Effector memory CD4-positive, alpha-beta T cell (primary cell): ENCODE results near the gene AOPEP.

ENCODE experiments used
- DNase-seq, 3 donors: peaks; one replicate each; pipeline ENCODE4 v3.0.0-alpha.2; 2020
- H3K27ac ChIP-seq: 2 replicates; pipeline ENCODE4 v1.7.0; 2013; ENCODE audit warnings: mild to moderate bottlenecking, low read length, moderate library complexity; ENCODE audit not compliant: insufficient read depth, poor library complexity, severe bottlenecking
- H3K27me3 ChIP-seq: replicated peaks from 2 replicates; pipeline ENCODE4 v1.7.0; 2013; ENCODE audit warnings: mild to moderate bottlenecking, low read length; ENCODE audit not compliant: insufficient read depth, control insufficient read depth, poor library complexity, severe bottlenecking
- H3K36me3 ChIP-seq: 2 replicates; pipeline ENCODE4 v1.7.0; 2013; ENCODE audit warnings: mild to moderate bottlenecking, low read length, moderate library complexity; ENCODE audit not compliant: control insufficient read depth, insufficient read depth
- H3K4me1 ChIP-seq: 2 replicates; pipeline ENCODE4 v1.7.0; 2013; ENCODE audit warnings: low read length, mild to moderate bottlenecking; ENCODE audit not compliant: control insufficient read depth, insufficient read depth, poor library complexity, severe bottlenecking
- H3K4me3 ChIP-seq: 2 replicates; pipeline ENCODE4 v1.7.0; 2013; ENCODE audit warnings: low read length, low read depth, mild to moderate bottlenecking; ENCODE audit not compliant: insufficient read depth, poor library complexity, severe bottlenecking
- H3K9me3 ChIP-seq: 2 replicates; pipeline ENCODE4 v1.7.0; 2013; ENCODE audit warnings: mild to moderate bottlenecking, low read length, moderate library complexity; ENCODE audit not compliant: control insufficient read depth

Gene AOPEP

GRCh38 chr9:94772639-94773303, 46.3 kb downstream of the AOPEP start:
- no peak overlapping the region for H3K4me3 ChIP-seq
- DNase-seq: no peak
- peaks cover 4% of the 10 kb centered on the region for H3K36me3 ChIP-seq
- no peak overlapping the region for H3K27ac ChIP-seq
- no peaks in the 10 kb centered on the region for H3K9me3 ChIP-seq
- no peaks in the 10 kb centered on the region for H3K4me1 ChIP-seq
- no peaks in the 10 kb centered on the region for H3K27me3 ChIP-seq

DNA sequence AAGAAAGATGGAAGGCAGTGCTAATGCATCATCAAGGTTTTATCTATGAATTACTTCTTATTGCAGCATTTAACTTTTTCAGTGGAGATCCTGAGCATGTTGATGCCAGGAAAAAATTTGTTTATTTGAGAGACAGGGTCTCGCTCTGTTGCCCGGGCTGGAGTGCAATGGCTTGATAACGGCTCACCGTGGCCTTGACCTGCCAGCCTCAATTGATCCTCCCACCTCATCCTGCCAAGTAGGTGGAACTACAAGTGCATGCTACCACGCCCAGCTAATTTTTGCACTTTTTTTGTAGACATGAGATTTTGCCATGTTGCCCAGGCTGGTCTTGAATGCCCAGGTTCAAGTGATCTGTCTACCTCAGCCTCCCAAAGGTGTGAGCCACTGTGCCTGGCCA, 47.2 kb downstream of the AOPEP start:
- peaks cover 4% of the 10 kb centered on the region for H3K36me3 ChIP-seq
- H3K9me3 ChIP-seq: no peaks in the 10 kb centered on the region
- no peak for DNase-seq
- no peak overlapping the region for H3K27ac ChIP-seq
- no peaks in the 10 kb centered on the region for H3K27me3 ChIP-seq
- no peaks in the 10 kb centered on the region for H3K4me1 ChIP-seq
- no peak overlapping the region for H3K4me3 ChIP-seq

GRCh38 chr9:94778013-94778412, 51.5 kb downstream of the AOPEP start:
- no peaks in the 10 kb centered on the region for H3K4me1 ChIP-seq
- DNase-seq: no peak
- H3K9me3 ChIP-seq: no peaks in the 10 kb centered on the region
- no peak overlapping the region for H3K27ac ChIP-seq
- no peak overlapping the region for H3K4me3 ChIP-seq
- peaks cover 1% of the 10 kb centered on the region for H3K36me3 ChIP-seq
- H3K27me3 ChIP-seq: no peaks in the 10 kb centered on the region

GRCh38 chr9:94779031-94779430, 52.5 kb downstream of the AOPEP start:
- Histone ChIP-seq H3K4me3 (no peak overlapping the region), H3K4me1 (no peaks in the 10 kb centered on the region), H3K36me3 (no peaks in the 10 kb centered on the region), H3K27ac (no peak overlapping the region), H3K27me3 (no peaks in the 10 kb centered on the region), H3K9me3 (no peaks in the 10 kb centered on the region)
- no peak for DNase-seq

DNA sequence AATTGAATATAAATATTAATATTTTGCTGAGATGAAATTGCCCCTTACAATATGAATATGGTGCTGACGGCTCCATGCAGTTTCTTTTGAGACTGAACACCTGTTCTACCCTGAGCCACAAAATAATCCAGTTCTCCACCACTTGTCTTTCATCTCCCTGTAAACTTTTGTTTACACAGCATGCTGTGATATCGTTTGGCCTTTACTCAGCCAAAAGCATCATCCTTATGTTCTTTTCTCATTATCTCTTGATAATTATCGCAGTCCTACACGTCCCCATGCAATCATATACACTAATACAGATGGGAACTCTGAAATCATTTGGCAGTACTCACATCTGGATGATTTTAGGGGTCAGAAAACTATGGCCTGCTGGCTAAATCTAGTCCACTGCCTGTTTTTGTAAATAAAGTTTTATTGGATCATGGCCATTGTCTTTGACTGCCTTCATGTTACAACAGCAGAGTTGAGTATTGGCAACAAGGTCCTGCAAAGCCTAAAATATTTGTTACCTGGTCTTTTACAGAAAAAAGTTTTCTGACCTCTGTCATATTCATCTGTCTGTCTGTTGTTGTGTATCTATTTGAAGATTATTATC, 53.3 kb downstream of the AOPEP start:
- Histone ChIP-seq H3K4me1 (no peaks in the 10 kb centered on the region), H3K9me3 (no peaks in the 10 kb centered on the region), H3K36me3 (no peaks in the 10 kb centered on the region), H3K27ac (no peak overlapping the region), H3K27me3 (no peaks in the 10 kb centered on the region), H3K4me3 (no peak overlapping the region)
- no peak for DNase-seq

- H3K9me3 ChIP-seq: no peaks in the 10 kb centered on the region
- H3K4me3 ChIP-seq: no peak overlapping the region
- no peak overlapping the region for H3K27ac ChIP-seq
- no peaks in the 10 kb centered on the region for H3K4me1 ChIP-seq
- no peaks in the 10 kb centered on the region for H3K27me3 ChIP-seq
- no peak for DNase-seq
- no peaks in the 10 kb centered on the region for H3K36me3 ChIP-seq
Measured at GRCh38 chr9:94780516-94780950, 54.0 kb downstream of the AOPEP start.

DNA sequence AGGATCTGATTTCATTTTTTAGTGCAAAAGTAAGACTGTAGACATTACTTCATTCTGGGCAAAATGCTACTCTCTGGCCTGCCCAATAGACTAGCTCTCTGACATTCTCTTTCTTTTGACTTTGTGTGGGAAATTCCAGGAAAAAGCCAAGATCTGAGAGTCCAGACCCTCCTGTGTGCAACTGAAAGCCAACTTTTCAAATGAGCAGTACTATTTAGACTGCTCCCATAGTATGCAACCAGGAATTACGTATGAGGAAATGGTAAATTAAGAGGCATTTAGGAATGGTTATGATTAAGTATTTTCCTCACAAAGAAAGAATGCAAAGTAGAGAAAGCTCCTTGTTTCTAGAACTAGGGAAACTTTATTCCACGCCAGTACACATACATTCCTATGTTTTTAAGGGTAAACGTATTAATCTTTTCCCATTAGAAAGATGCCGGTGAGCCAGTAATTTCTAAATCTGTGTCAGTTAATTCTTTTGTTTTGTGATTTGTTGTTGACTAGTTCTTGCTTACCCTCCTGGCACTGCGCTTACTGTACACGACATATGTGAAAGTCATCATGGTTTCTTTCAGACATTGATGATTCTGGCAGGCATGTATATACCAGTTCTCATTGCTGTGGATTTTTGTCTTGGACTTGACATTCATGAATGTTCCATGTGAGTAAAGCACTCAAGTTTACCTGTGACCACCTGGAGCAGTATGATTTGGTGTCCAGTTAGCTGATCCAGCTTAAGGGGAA, 56.0 kb downstream of the AOPEP start:
- Histone ChIP-seq H3K27ac (no peak overlapping the region), H3K9me3 (no peaks in the 10 kb centered on the region), H3K27me3 (no peaks in the 10 kb centered on the region), H3K36me3 (no peaks in the 10 kb centered on the region), H3K4me1 (no peaks in the 10 kb centered on the region), H3K4me3 (no peak overlapping the region)
- no peak for DNase-seq

DNA sequence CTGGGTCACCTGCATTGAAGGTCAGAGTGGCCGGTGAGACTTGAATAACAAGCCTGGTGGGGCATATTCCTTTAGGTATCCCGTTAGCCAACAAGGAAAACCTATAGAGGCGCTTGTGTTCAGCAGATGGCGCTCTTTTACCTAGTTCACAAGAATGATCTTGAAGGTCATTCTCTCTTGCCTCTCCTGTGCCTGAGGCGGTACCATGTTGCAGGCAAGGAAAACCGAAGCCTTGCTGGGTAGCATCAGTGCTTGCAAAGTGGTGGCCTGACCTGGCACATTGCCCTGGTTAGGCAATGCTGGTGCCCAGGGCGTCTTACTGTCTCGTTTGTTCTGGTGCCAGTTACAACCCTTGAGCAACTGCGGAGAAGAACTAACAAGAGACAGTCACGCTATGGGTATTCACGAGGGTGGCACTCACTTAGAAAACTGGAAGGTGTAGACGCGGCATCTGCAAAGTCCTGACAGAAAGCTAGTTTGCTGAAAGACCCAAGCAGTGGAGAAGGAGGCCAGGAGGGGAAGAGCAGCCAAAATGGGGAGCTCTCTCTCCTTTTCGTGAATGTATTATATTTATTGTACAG, 56.7 kb downstream of the AOPEP start:
- Histone ChIP-seq H3K4me3 (no peak overlapping the region), H3K9me3 (no peaks in the 10 kb centered on the region), H3K27ac (no peak overlapping the region), H3K27me3 (no peaks in the 10 kb centered on the region), H3K36me3 (no peaks in the 10 kb centered on the region), H3K4me1 (no peaks in the 10 kb centered on the region)
- DNase-seq: peak in 1 of 3 donors; percentile 14

GRCh38 chr9:94783928-94784327, 57.4 kb downstream of the AOPEP start:
- Histone ChIP-seq H3K4me1 (no peaks in the 10 kb centered on the region), H3K27ac (no peak overlapping the region)
- no peak for DNase-seq

More at GRCh38 chr9:94783928-94784327, 57.4 kb downstream of the AOPEP start:
- Histone ChIP-seq H3K4me3 (no peak overlapping the region), H3K9me3 (no peaks in the 10 kb centered on the region), H3K36me3 (no peaks in the 10 kb centered on the region), H3K27me3 (no peaks in the 10 kb centered on the region)
